PC-3 (cell line): Measurements from ENCODE around the gene RDM1. TPM values are rescaled to one million over a fixed set of nuclear protein-coding genes. Genes with fewer than 3 reads are reported as not detected.
"Not testable (repeated sequence)": the region's sequence is repeated elsewhere in the genome, so short reads cannot be mapped to it uniquely, and the experiment has no call there.

Source experiments
- ATAC-seq: fragments of 200-7000 bp; cut with Tn5 transposase; 2 replicates; pipeline ENCODE4 v1.9.1; 2020; ENCODE audit warnings: mild to moderate bottlenecking, moderate library complexity
- BruUV-seq: library from RNA; stranded (reverse); fragments of 400-500 nt; replicated peaks from 2 replicates; lab custom pipeline; 2021; lab: Mats Ljungman, UMichigan
- CTCF ChIA-PET: fragments of 300-600 bp; sonication (Branson Sonifier 250); formaldehyde crosslinking; loops from one replicate; lab custom pipeline; 2022; ENCODE audit warnings: antibody characterized with exemption; lab: Charles Lee
- POLR2A ChIA-PET: fragments of 300-600 bp; sonication (Branson Sonifier 250); formaldehyde crosslinking; loops from one replicate; lab custom pipeline; 2022; ENCODE audit warnings: antibody characterized with exemption; ENCODE audit not compliant: unreplicated experiment; lab: Charles Lee
- DNase-seq: peaks from one replicate; pipeline ENCODE4 v3.0.0-alpha.2; 2015
- H2AFZ ChIP-seq: fragments of 300-600 bp; sonication (generic); 2 replicates; pipeline ENCODE4 v1.6.0; 2016; ENCODE audit warnings: antibody characterized with exemption, low read length
- H3F3A ChIP-seq: fragments of 300-600 bp; sonication (generic); one replicate; pipeline ENCODE4 v1.6.0; 2017; ENCODE audit warnings: antibody characterized with exemption, low read length, control low read depth, mild to moderate bottlenecking; ENCODE audit not compliant: unreplicated experiment
- H3K27ac ChIP-seq: fragments of 300-600 bp; sonication (generic); 2 replicates; pipeline ENCODE4 v1.5.1; 2016; ENCODE audit warnings: mild to moderate bottlenecking, low read length
- H3K27me3 ChIP-seq: fragments of 300-600 bp; sonication (generic); 2 replicates; pipeline ENCODE4 v1.6.1; 2016; ENCODE audit warnings: low read length, mixed read lengths
- H3K36me3 ChIP-seq: fragments of 300-600 bp; sonication (generic); 2 replicates; pipeline ENCODE4 v1.6.1; 2016; ENCODE audit warnings: low read depth, mixed run types, low read length, mixed read lengths
- H3K4me1 ChIP-seq: fragments of 300-600 bp; sonication (generic); 2 replicates; pipeline ENCODE4 v1.5.1; 2016; ENCODE audit warnings: low read length; ENCODE audit not compliant: insufficient read depth
- H3K4me2 ChIP-seq: fragments of 300-600 bp; sonication (generic); 2 replicates; pipeline ENCODE4 v1.6.0; 2016; ENCODE audit warnings: low read length
- H3K4me3 ChIP-seq: fragments of 300-600 bp; sonication (generic); 2 replicates; pipeline ENCODE4 v1.5.1; 2016; ENCODE audit warnings: mild to moderate bottlenecking, low read length, mixed read lengths
- H3K79me2 ChIP-seq: fragments of 300-600 bp; sonication (generic); 2 replicates; pipeline ENCODE4 v1.6.1; 2017; ENCODE audit warnings: low read length, mixed read lengths
- H3K9ac ChIP-seq: fragments of 300-600 bp; sonication (generic); 2 replicates; pipeline ENCODE4 v1.6.0; 2016; ENCODE audit warnings: mild to moderate bottlenecking, low read length
- H3K9me2 ChIP-seq: fragments of 300-600 bp; sonication (generic); replicated peaks from 2 replicates; pipeline ENCODE4 v1.6.1; 2016; ENCODE audit warnings: mixed run types, low read length, mixed read lengths
- H3K9me3 ChIP-seq: fragments of 300-600 bp; sonication (generic); 2 replicates; pipeline ENCODE4 v1.6.1; 2016; ENCODE audit warnings: low read length, mixed read lengths
- H4K20me1 ChIP-seq: fragments of 300-600 bp; sonication (generic); 2 replicates; pipeline ENCODE4 v1.6.1; 2016; ENCODE audit warnings: low read length, mixed read lengths
- CTCF ChIP-seq: fragments of 300-600 bp; sonication (generic); conservative IDR thresholded peaks from 2 replicates; pipeline ENCODE4 v1.5.1; 2017; ENCODE audit warnings: antibody characterized with exemption, low read depth, mild to moderate bottlenecking, low read length
- EZH2 ChIP-seq: fragments of 300-600 bp; sonication (generic); IDR thresholded peaks from one replicate; pipeline ENCODE4 v1.6.1; 2017; ENCODE audit warnings: antibody characterized with exemption, mild to moderate bottlenecking, low read length; ENCODE audit not compliant: unreplicated experiment
- EZH2phosphoT487 ChIP-seq: fragments of 300-600 bp; sonication (generic); IDR thresholded peaks from 2 replicates; pipeline ENCODE4 v1.6.1; 2018; ENCODE audit warnings: mild to moderate bottlenecking, antibody characterized with exemption, low read length, borderline replicate concordance
- intact Hi-C: fragments of 100-400 bp; cut with micrococcal nuclease; formaldehyde crosslinking; loops from 2 replicates; pipeline ENCODE4 v1.9.0; 2023
- total RNA-seq: library from RNA; depleted of rRNA; stranded (reverse); fragments of >200 nt; gene quantifications from 2 replicates; pipeline ENCODE4 v1.2.3, GENCODE V29; 2014

Gene RDM1
- total RNA-seq, 1 experiment from 2014 or later: 2.0 TPM

- BruUV-seq: no TSS peak
- no peaks in the 10 kb centered on the region for H4K20me1 ChIP-seq
- H3K4me2 ChIP-seq: no peak overlapping the region
- H3K79me2 ChIP-seq: no peaks in the 10 kb centered on the region
- POLR2A ChIA-PET: no interaction called here
- H3K27me3 ChIP-seq: no peaks in the 10 kb centered on the region
- TF ChIP-seq CTCF (no peak), EZH2phosphoT487 (no peak), EZH2 (no peak)
- intact Hi-C loops: no loop called here
- H3F3A ChIP-seq: no peaks in the 10 kb centered on the region
- H3K36me3 ChIP-seq: no peaks in the 10 kb centered on the region
- no peak overlapping the region for H3K9ac ChIP-seq
- CTCF ChIA-PET: no interaction called here
- ATAC-seq (no peak; the same call in 1 of the 2 replicates), DNase-seq (peak; percentile 34)
- H3K27ac ChIP-seq: no peak overlapping the region
- no peaks in the 10 kb centered on the region for H3K9me3 ChIP-seq
- H2AFZ ChIP-seq: no peak overlapping the region
- H3K4me3 ChIP-seq: no peak overlapping the region
- H3K4me1 ChIP-seq: no peaks in the 10 kb centered on the region
- no peaks in the 10 kb centered on the region for H3K9me2 ChIP-seq
Observed at GRCh38 chr17:35898283-35899070, 32.1 kb downstream of the RDM1 start.

GRCh38 chr17:35897772-35898171 is 32.8 kb downstream of the RDM1 start:
- H3K9me2 ChIP-seq, H3K4me2 ChIP-seq, H3K9me3 ChIP-seq, H3K27me3 ChIP-seq, H3K4me3 ChIP-seq, DNase-seq, intact Hi-C loops, H3K9ac ChIP-seq, CTCF ChIA-PET, BruUV-seq, H3K36me3 ChIP-seq, H4K20me1 ChIP-seq, POLR2A ChIA-PET, H2AFZ ChIP-seq, H3F3A ChIP-seq, ATAC-seq, H3K27ac ChIP-seq, H3K4me1 ChIP-seq, H3K79me2 ChIP-seq: not testable (repeated sequence)

DNA sequence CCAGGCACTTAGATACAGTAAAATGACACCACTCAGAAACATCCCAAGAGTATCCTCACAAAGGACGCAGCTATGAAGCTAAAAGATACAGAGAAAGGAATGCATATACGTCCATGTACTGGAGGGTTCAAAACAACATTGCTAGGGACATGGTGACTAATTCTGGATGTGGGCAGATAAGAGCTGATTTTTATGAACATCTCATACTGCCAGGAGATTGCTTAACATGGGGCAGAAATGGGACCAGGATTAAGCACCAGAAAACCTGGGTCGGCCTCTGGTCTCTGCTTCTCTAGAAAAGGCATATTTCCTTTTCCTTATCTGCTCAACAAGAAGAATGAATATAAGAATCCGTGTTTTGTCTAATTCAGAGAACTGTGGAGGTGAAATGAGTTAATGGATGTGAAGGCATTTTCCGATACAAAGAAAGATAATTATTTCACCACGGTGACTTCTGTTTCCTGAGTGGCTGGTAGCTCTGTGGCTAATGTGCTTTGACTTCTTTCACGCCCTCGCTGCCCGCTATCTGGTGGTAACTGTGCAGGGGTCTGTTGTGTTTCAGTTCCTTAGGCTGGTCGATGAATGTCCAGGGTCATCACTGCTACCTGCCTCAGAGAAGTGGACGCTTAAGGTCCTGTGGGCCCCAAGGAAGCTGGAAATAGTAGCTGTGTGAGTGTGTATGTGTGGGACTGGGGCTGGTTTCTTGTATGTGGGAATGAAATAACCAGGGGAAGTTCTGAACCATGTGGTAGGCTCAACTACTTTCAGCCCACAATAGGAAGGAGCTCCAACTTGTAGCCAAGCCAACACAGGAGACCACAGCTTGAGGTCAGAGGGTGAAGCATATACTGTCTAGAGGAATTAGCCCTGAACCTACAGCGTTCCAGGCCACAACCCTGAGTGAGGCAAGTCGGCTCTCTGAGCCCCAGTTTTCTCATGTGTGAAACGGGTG is 34.7 kb downstream of the RDM1 start:
- no peak overlapping the region for H3K9ac ChIP-seq
- POLR2A ChIA-PET: no interaction called here

More for the DNA sequence above, 34.7 kb downstream of the RDM1 start:
- no peaks in the 10 kb centered on the region for H3K36me3 ChIP-seq
- no peaks in the 10 kb centered on the region for H3F3A ChIP-seq
- H3K4me3 ChIP-seq: no peak overlapping the region
- H3K9me3 ChIP-seq: no peaks in the 10 kb centered on the region
- intact Hi-C loops: no loop called here
- BruUV-seq: no TSS peak
- ATAC-seq (no peak), DNase-seq (no peak)
- no peak overlapping the region for H3K4me2 ChIP-seq
- CTCF ChIA-PET: no interaction called here
- no peaks in the 10 kb centered on the region for H3K27me3 ChIP-seq
- no peak overlapping the region for H2AFZ ChIP-seq
- no peak overlapping the region for H3K27ac ChIP-seq
- TF ChIP-seq CTCF: no peak
- TF ChIP-seq EZH2: no peak
- no peak for TF ChIP-seq EZH2phosphoT487
- no peaks in the 10 kb centered on the region for H3K79me2 ChIP-seq
- no peaks in the 10 kb centered on the region for H3K4me1 ChIP-seq
- H4K20me1 ChIP-seq: no peaks in the 10 kb centered on the region
- H3K9me2 ChIP-seq: no peaks in the 10 kb centered on the region
